Measurements from ENCODE around the gene LARP1B. TPM values are rescaled to one million over a fixed set of nuclear protein-coding genes. Genes with fewer than 3 reads are reported as not detected.

Gene LARP1B
- total RNA-seq, 1 experiment from 2014 or later, result 31.1 TPM

GRCh38 chr4:128134925-128135324, 73.8 kb downstream of the LARP1B start:
- Histone ChIP-seq H2AFZ (ENCODE audit: low read depth, low read length, poor library complexity, severe bottlenecking) (no peak overlapping the region), H3K4me1 (ENCODE audit: control insufficient read depth in 1 of 2, insufficient read depth in 2 of 2, low read length in 2 of 2) (no peaks in the 10 kb centered on the region), H3K27ac (ENCODE audit: low read depth, low read length) (no peak overlapping the region), H3K9me3 (ENCODE audit: control insufficient read depth in 1 of 2, insufficient read depth in 1 of 2, low read depth in 1 of 2, low read length in 2 of 2) (no peaks in the 10 kb centered on the region), H3K36me3 (ENCODE audit: control insufficient read depth in 1 of 2, insufficient read depth in 2 of 2, low read length in 2 of 2) (no peaks in the 10 kb centered on the region), H3K9me2 (ENCODE audit: insufficient read depth) (no peaks in the 10 kb centered on the region), H3K4me3 (replicated peaks in 1 of 2; ENCODE audit: low read depth in 1 of 2, low read length in 2 of 2) (no peak overlapping the region), H3K9ac (ENCODE audit: low read length) (no peak overlapping the region), H3K4me2 (ENCODE audit: low read length) (no peak overlapping the region), H3K79me2 (ENCODE audit: insufficient read depth, low read length) (no peaks in the 10 kb centered on the region), H4K20me1 (ENCODE audit: insufficient read depth) (no peaks in the 10 kb centered on the region), H3K27me3 (ENCODE audit: insufficient read depth, low read length) (no peaks in the 10 kb centered on the region)
- intact Hi-C loops (cut with micrococcal nuclease), result no loop called here
- no peak for TF ChIP-seq TCF7L2 (IDR thresholded peaks at IDR 0.05; ENCODE audit: borderline replicate concordance, extremely low read depth, insufficient read depth, insufficient read length)
- TF ChIP-seq POLR2A (IDR thresholded peaks at IDR 0.05; ENCODE audit: borderline replicate concordance, extremely low read depth, insufficient read depth, insufficient read length), result no peak
- TF ChIP-seq YY1 (IDR thresholded peaks at IDR 0.05; ENCODE audit: extremely low read depth, insufficient replicate concordance, low read depth, low read length), result no peak
- TF ChIP-seq ZFX (IDR thresholded peaks at IDR 0.05), result no peak
- no peak for TF ChIP-seq POLR2AphosphoS5 (IDR thresholded peaks at IDR 0.05; ENCODE audit: low read depth, low read length)
- no peak for TF ChIP-seq SIN3A (IDR thresholded peaks at IDR 0.05; ENCODE audit: low read depth)
- TF ChIP-seq EZH2 (IDR thresholded peaks at IDR 0.05), result no peak
- no peak for TF ChIP-seq SP1 (IDR thresholded peaks at IDR 0.05; ENCODE audit: low read depth)
- no peak for TF ChIP-seq REST (IDR thresholded peaks at IDR 0.05; ENCODE audit: low read depth)
- no peak for TF ChIP-seq ZNF274 (IDR thresholded peaks at IDR 0.05; ENCODE audit: low read depth, low read length)
- no peak for TF ChIP-seq EGR1 (IDR thresholded peaks at IDR 0.05; ENCODE audit: low read depth)
- no peak for TF ChIP-seq CBX3 (IDR thresholded peaks at IDR 0.05; ENCODE audit: low read depth)
- TF ChIP-seq CTCF (IDR thresholded peaks at IDR 0.05 in 2 of 3, conservative IDR thresholded peaks at IDR 0.05 in 1 of 3; ENCODE audit: borderline replicate concordance in 1 of 3, insufficient read depth in 1 of 3, low read depth in 2 of 3, low read length in 2 of 3), result no peak
- DNase-seq (ENCODE audit: low read depth, low spot score) (no peak), ATAC-seq (no peak)
- ChIA-PET POLR2A (no interaction called here), CTCF (no interaction called here), RAD21 (ENCODE audit: low non-redundant PET in 1 of 2, low total read pairs in 2 of 2, uncharacterized antibody in 2 of 2, unreplicated experiment in 2 of 2) (no interaction called here)
- no TSS peak for BruUV-seq (replicated peaks)
